CD4-positive, alpha-beta T cell treated with Interleukin-6 at 100 ng/mL for 8 hours (primary cell): ENCODE results near the gene SLC16A9.
"Not testable (repeated sequence)": the region's sequence is repeated elsewhere in the genome, so short reads cannot be mapped to it uniquely, and the experiment has no call there.

Source experiments
- DNase-seq: peaks from one replicate; pipeline ENCODE4 v3.0.0-alpha.2; 2020; ENCODE audit warnings: mixed read lengths, low spot score

The SLC16A9 gene

GRCh38 chr10:59674215-59674836 is 35.3 kb downstream of the SLC16A9 start:
- DNase-seq, result no peak

- DNase-seq, result no peak
Observed at GRCh38 chr10:59672150-59672875, 37.3 kb downstream of the SLC16A9 start.

GRCh38 chr10:59670269-59670668 is 39.4 kb downstream of the SLC16A9 start:
- no peak for DNase-seq

GRCh38 chr10:59668096-59668495 is 41.6 kb downstream of the SLC16A9 start:
- no peak for DNase-seq

- DNase-seq, result no peak
Observed at GRCh38 chr10:59666310-59666709, 43.3 kb downstream of the SLC16A9 start.

GRCh38 chr10:59663213-59663612 is 46.4 kb downstream of the SLC16A9 start:
- DNase-seq, result not testable (repeated sequence)

- no peak for DNase-seq
Observed at GRCh38 chr10:59657724-59658123, 51.9 kb downstream of the SLC16A9 start.

GRCh38 chr10:59655309-59655708 is 54.3 kb downstream of the SLC16A9 start:
- no peak for DNase-seq

- no peak for DNase-seq
Observed at GRCh38 chr10:59654007-59654406, 55.6 kb downstream of the SLC16A9 start.

- DNase-seq, result no peak
Observed at GRCh38 chr10:59651902-59652301, 57.7 kb downstream of the SLC16A9 start.

- no peak for DNase-seq
Observed at GRCh38 chr10:59649606-59650346, 59.9 kb downstream of the SLC16A9 start.

GRCh38 chr10:59648711-59649201 is 60.9 kb downstream of the SLC16A9 start:
- no peak for DNase-seq

- no peak for DNase-seq
Observed at GRCh38 chr10:59644841-59645240, 64.8 kb downstream of the SLC16A9 start.

- not testable (repeated sequence) for DNase-seq
Observed at GRCh38 chr10:59641688-59642087, 68.0 kb downstream of the SLC16A9 start.

- no peak for DNase-seq
Observed at GRCh38 chr10:59635502-59636290, 74.0 kb downstream of the SLC16A9 start.

GRCh38 chr10:59634102-59634501 is 75.5 kb downstream of the SLC16A9 start:
- DNase-seq, result no peak

GRCh38 chr10:59633063-59633462 is 76.6 kb downstream of the SLC16A9 start:
- DNase-seq, result no peak

GRCh38 chr10:59631882-59632807 is 77.5 kb downstream of the SLC16A9 start:
- DNase-seq, result no peak

- no peak for DNase-seq
Observed at GRCh38 chr10:59631237-59631636, 78.4 kb downstream of the SLC16A9 start.

- no peak for DNase-seq
Observed at GRCh38 chr10:59628965-59629364, 80.7 kb downstream of the SLC16A9 start.

GRCh38 chr10:59628456-59628855 is 81.2 kb downstream of the SLC16A9 start:
- no peak for DNase-seq
